ENCODE data around the gene CACNG8. TPM values are rescaled to one million over a fixed set of nuclear protein-coding genes. Genes with fewer than 3 reads are reported as not detected.

CACNG8 gene
- total RNA-seq, 1 donor from 2014 or later = not detected

DNA sequence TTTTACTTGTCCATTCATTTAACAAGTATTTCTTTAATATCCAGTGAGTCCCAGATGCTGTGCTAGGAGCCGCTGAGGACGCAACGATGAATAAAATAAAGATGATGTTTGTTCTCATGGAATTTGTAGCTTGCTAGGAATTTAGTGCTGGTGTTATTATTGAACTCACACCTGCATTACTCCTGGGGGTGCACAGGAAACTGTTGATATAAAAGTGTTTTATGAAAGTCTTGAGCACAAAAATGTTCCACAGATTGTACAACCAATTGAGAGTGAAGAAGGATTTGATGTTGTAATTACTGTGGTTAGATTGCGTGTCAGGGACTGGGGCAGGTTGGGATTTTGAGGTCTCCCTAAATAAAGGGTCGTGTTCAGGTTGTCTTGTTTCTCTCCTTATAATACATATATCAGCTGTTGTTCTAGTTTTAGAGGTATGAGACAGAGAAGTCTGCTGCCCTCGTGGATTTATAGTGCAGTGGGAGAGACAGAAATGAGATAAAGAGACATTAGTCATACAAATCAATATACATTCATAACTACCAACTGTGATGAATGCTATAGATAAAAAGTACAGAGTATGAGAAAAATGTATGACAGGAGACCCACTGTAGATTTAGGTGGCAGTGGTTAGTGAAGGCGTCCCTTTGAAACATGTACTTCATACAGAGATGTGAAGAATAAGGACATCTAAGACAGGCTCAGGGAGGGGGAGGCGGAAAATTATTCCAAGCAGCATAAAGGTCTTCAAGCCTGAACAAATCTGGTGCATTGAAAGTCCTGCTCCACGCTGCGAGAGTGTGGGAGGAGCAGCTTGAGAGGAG, 40.0 kb downstream of the CACNG8 start:
- no peak for ATAC-seq (ENCODE audit: low read depth)
- DNase-seq = no peak
- ChIA-PET POLR2A (no interaction called here), CTCF (no interaction called here)
- TF ChIP-seq, protein P1, sequence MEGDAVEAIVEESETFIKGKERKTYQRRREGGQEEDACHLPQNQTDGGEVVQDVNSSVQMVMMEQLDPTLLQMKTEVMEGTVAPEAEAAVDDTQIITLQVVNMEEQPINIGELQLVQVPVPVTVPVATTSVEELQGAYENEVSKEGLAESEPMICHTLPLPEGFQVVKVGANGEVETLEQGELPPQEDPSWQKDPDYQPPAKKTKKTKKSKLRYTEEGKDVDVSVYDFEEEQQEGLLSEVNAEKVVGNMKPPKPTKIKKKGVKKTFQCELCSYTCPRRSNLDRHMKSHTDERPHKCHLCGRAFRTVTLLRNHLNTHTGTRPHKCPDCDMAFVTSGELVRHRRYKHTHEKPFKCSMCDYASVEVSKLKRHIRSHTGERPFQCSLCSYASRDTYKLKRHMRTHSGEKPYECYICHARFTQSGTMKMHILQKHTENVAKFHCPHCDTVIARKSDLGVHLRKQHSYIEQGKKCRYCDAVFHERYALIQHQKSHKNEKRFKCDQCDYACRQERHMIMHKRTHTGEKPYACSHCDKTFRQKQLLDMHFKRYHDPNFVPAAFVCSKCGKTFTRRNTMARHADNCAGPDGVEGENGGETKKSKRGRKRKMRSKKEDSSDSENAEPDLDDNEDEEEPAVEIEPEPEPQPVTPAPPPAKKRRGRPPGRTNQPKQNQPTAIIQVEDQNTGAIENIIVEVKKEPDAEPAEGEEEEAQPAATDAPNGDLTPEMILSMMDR (IDR thresholded peaks at IDR 0.05) = no peak
- no peak overlapping the region for H3K4me3 Mint-ChIP-seq
- H3K4me1 Mint-ChIP-seq = no peaks in the 10 kb centered on the region
- peaks cover 12% of the 10 kb centered on the region for H3K27me3 Mint-ChIP-seq
- intact Hi-C loops (cut with micrococcal nuclease) = no loop called here
- H3K36me3 Mint-ChIP-seq (ENCODE audit: low read depth) = no peaks in the 10 kb centered on the region
- H3K27ac Mint-ChIP-seq = no peak overlapping the region
- no peaks in the 10 kb centered on the region for H3K9me3 Mint-ChIP-seq

DNA sequence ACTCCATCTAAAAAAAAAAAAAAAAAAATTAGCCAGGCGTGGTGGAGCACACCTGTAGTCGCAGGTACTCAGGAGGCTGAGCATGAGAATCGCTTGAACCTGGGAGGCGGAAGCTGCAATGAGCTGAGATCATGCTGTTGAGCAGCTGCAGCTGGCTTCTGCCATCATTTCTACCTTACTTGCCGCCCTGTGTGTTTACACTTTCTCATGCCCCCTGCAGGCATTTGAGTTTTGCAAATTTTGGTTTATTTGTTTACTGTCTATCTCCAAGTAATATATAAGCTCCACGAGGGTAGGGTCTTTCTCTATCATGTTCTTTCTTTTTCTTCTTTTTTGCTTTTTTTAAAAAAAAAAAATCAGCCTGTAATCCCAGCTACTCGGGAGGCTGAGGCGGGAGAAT, 46.7 kb downstream of the CACNG8 start:
- Mint-ChIP-seq H3K27ac (no peak overlapping the region), H3K4me3 (no peak overlapping the region), H3K36me3 (ENCODE audit: low read depth) (no peaks in the 10 kb centered on the region), H3K27me3 (peaks cover 8% of the 10 kb centered on the region), H3K4me1 (no peaks in the 10 kb centered on the region), H3K9me3 (peaks cover 3% of the 10 kb centered on the region)
- ChIA-PET CTCF (no interaction called here), POLR2A (no interaction called here)
- ATAC-seq (ENCODE audit: low read depth) = no peak
- TF ChIP-seq, protein P1 (IDR thresholded peaks at IDR 0.05) = no peak
- intact Hi-C loops (cut with micrococcal nuclease) = no loop called here
- DNase-seq = no peak

DNA sequence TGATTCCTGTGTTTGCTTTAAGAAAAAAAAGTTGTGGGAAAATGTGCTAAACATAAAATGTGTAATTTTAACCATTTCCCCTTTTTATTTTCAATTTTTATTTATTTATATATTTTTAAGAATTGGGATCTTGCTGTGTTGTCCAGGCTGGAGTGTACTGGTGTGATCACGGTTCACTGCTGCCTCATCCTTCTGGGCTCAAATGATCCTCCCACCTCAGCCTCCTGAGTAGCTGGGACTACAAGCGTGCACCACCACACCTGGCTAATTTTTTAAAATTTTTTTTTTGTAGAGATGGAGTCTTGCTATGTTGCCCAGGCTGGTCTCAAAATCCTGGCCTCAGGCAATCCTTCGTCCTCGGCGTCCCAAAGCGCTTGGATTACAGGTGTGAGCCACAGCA, 47.7 kb downstream of the CACNG8 start:
- Mint-ChIP-seq H3K4me1 (no peaks in the 10 kb centered on the region), H3K4me3 (no peak overlapping the region), H3K9me3 (peaks cover 3% of the 10 kb centered on the region), H3K36me3 (ENCODE audit: low read depth) (no peaks in the 10 kb centered on the region), H3K27me3 (peaks cover 8% of the 10 kb centered on the region), H3K27ac (no peak overlapping the region)
- POLR2A ChIA-PET = no interaction called here
- no peak for ATAC-seq (ENCODE audit: low read depth)
- TF ChIP-seq, protein P1 (IDR thresholded peaks at IDR 0.05) = no peak
- intact Hi-C loops (cut with micrococcal nuclease) = no loop called here
- CTCF ChIA-PET = no interaction called here
- no peak for DNase-seq

DNA sequence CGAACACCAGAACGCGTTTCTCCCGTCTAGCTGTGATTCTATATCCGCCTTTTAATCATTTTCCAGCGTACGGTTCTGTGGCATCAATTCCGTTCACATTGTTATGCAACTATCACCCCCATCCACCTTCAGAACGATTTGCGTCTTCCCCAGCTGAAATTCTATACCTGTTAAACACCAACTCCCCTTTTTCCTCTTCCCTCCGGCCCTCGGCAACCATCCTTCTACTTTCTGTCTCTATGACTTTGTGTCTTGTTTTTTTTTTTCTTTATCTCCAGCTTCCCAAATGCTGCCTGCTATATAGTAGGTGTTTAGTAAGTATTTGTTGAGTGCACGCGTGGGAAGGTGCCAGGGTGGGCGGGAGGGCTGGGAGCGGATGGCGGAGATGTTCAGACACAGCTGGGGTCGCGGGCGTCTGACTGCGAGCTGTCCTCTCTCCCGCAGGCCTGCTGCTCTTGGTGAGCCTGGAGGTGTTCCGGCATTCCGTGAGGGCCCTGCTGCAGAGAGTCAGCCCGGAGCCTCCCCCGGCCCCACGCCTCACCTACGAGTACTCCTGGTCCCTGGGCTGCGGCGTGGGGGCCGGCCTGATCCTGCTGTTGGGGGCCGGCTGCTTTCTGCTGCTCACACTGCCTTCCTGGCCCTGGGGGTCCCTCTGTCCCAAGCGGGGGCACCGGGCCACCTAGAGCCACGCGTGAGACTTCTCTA, 48.9 kb downstream of the CACNG8 start:
- POLR2A ChIA-PET = no interaction called here
- Mint-ChIP-seq H3K27ac (no peak overlapping the region), H3K9me3 (peaks cover 3% of the 10 kb centered on the region), H3K36me3 (ENCODE audit: low read depth) (no peaks in the 10 kb centered on the region), H3K4me1 (no peaks in the 10 kb centered on the region), H3K27me3 (peaks cover 8% of the 10 kb centered on the region), H3K4me3 (no peak overlapping the region)
- no peak for ATAC-seq (ENCODE audit: low read depth)
- DNase-seq = no peak
- intact Hi-C loops (cut with micrococcal nuclease) = no loop called here
- TF ChIP-seq, protein P1 (IDR thresholded peaks at IDR 0.05) = no peak
- CTCF ChIA-PET = no interaction called here

DNA sequence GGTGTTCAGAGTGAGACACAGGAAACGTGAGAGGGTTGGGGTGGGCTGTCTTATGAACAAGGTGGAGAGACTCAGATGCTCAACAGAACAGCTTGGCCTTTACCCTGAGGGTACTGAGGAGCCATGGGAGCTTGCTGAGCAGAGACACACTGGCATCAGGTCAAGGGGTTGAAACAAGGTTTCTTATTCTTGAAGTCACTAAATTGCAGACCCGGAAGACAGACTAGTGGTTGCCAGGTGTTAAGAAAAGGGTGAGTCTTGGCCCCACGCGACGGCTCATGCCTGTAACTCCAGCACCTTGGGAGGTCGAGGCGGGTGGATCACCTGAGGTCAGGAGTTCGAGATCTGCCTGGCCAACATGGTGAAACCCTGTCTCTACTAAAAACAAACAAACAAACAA, 51.1 kb downstream of the CACNG8 start:
- no peak overlapping the region for H3K27ac Mint-ChIP-seq
- ATAC-seq (ENCODE audit: low read depth) (no peak), DNase-seq (no peak)
- H3K4me3 Mint-ChIP-seq = no peak overlapping the region
- H3K27me3 Mint-ChIP-seq = peaks cover 7% of the 10 kb centered on the region
- no peaks in the 10 kb centered on the region for H3K36me3 Mint-ChIP-seq (ENCODE audit: low read depth)
- CTCF ChIA-PET = no interaction called here
- POLR2A ChIA-PET = no interaction called here
- H3K9me3 Mint-ChIP-seq = peaks cover 3% of the 10 kb centered on the region
- TF ChIP-seq, protein P1 (IDR thresholded peaks at IDR 0.05) = no peak
- intact Hi-C loops (cut with micrococcal nuclease) = no loop called here
- no peaks in the 10 kb centered on the region for H3K4me1 Mint-ChIP-seq

Measured in activated B cell treated with CpG ODN at 0.5 μM for 24 hours (primary cell).